ENCODE data around the gene C5orf63. TPM values are rescaled to one million over a fixed set of nuclear protein-coding genes. Genes with fewer than 3 reads are reported as not detected.

The C5orf63 gene
- total RNA-seq, 2 donors from 2014 or later = 5.2 to 5.6 TPM

- Mint-ChIP-seq H3K4me1 (peaks cover 5% of the 10 kb centered on the region), H3K27me3 (peaks cover 21% of the 10 kb centered on the region), H3K4me3 (no peak overlapping the region), H3K36me3 (ENCODE audit: low read depth) (no peaks in the 10 kb centered on the region), H3K27ac (no peak overlapping the region)
- DNase-seq (no peak), ATAC-seq (no peak)
- no peaks in the 10 kb centered on the region for H3K9me3 ChIP-seq (ENCODE audit: control insufficient read depth, low read length, poor library complexity, severe bottlenecking)
Measured at GRCh38 chr5:127088251-127088650, 14.9 kb upstream of the C5orf63 start.

- H3K27ac Mint-ChIP-seq = no peak overlapping the region
- H3K27me3 Mint-ChIP-seq = peaks cover 21% of the 10 kb centered on the region
- no peak for DNase-seq
- H3K36me3 Mint-ChIP-seq (ENCODE audit: low read depth) = no peaks in the 10 kb centered on the region
- ATAC-seq = no peak
- no peaks in the 10 kb centered on the region for H3K9me3 ChIP-seq (ENCODE audit: control insufficient read depth, low read length, poor library complexity, severe bottlenecking)
- no peak overlapping the region for H3K4me3 Mint-ChIP-seq
- peaks cover 5% of the 10 kb centered on the region for H3K4me1 Mint-ChIP-seq
Measured at GRCh38 chr5:127086589-127086988, 13.3 kb upstream of the C5orf63 start.

GRCh38 chr5:127085796-127086195, 12.5 kb upstream of the C5orf63 start:
- ATAC-seq (no peak), DNase-seq (no peak)
- peaks cover 18% of the 10 kb centered on the region for H3K27me3 Mint-ChIP-seq
- H3K4me3 Mint-ChIP-seq = no peak overlapping the region
- peaks cover 5% of the 10 kb centered on the region for H3K4me1 Mint-ChIP-seq
- H3K27ac Mint-ChIP-seq = no peak overlapping the region
- H3K9me3 ChIP-seq (ENCODE audit: control insufficient read depth, low read length, poor library complexity, severe bottlenecking) = no peaks in the 10 kb centered on the region
- H3K36me3 Mint-ChIP-seq (ENCODE audit: low read depth) = no peaks in the 10 kb centered on the region

GRCh38 chr5:127085371-127085770, 12.1 kb upstream of the C5orf63 start:
- no peaks in the 10 kb centered on the region for H3K9me3 ChIP-seq (ENCODE audit: control insufficient read depth, low read length, poor library complexity, severe bottlenecking)
- no peak for DNase-seq
- no peak overlapping the region for H3K27ac Mint-ChIP-seq
- no peak overlapping the region for H3K4me3 Mint-ChIP-seq
- ATAC-seq = no peak
- peaks cover 22% of the 10 kb centered on the region for H3K27me3 Mint-ChIP-seq
- peaks cover 5% of the 10 kb centered on the region for H3K4me1 Mint-ChIP-seq
- H3K36me3 Mint-ChIP-seq (ENCODE audit: low read depth) = no peaks in the 10 kb centered on the region

- DNase-seq (no peak), ATAC-seq (no peak)
Measured at GRCh38 chr5:127084656-127085055, 11.4 kb upstream of the C5orf63 start.

GRCh38 chr5:127083711-127084110, 10.4 kb upstream of the C5orf63 start:
- H3K36me3 Mint-ChIP-seq (ENCODE audit: low read depth) = no peaks in the 10 kb centered on the region
- no peaks in the 10 kb centered on the region for H3K9me3 ChIP-seq (ENCODE audit: control insufficient read depth, low read length, poor library complexity, severe bottlenecking)
- peaks cover 5% of the 10 kb centered on the region for H3K4me1 Mint-ChIP-seq
- no peak overlapping the region for H3K27ac Mint-ChIP-seq
- ATAC-seq (no peak), DNase-seq (no peak)
- peaks cover 30% of the 10 kb centered on the region for H3K27me3 Mint-ChIP-seq
- no peak overlapping the region for H3K4me3 Mint-ChIP-seq

More at GRCh38 chr5:127084656-127085055, 11.4 kb upstream of the C5orf63 start:
- Mint-ChIP-seq H3K27me3 (peaks cover 30% of the 10 kb centered on the region), H3K27ac (no peak overlapping the region), H3K36me3 (ENCODE audit: low read depth) (no peaks in the 10 kb centered on the region), H3K4me1 (peaks cover 8% of the 10 kb centered on the region), H3K4me3 (no peak overlapping the region)
- H3K9me3 ChIP-seq (ENCODE audit: control insufficient read depth, low read length, poor library complexity, severe bottlenecking) = no peaks in the 10 kb centered on the region

- H3K4me1 Mint-ChIP-seq = peaks cover 3% of the 10 kb centered on the region
- H3K36me3 Mint-ChIP-seq (ENCODE audit: low read depth) = no peaks in the 10 kb centered on the region
- no peak for DNase-seq
- no peak overlapping the region for H3K4me3 Mint-ChIP-seq
- H3K9me3 ChIP-seq (ENCODE audit: control insufficient read depth, low read length, poor library complexity, severe bottlenecking) = no peaks in the 10 kb centered on the region
- ATAC-seq = no peak
- peaks cover 17% of the 10 kb centered on the region for H3K27me3 Mint-ChIP-seq
- H3K27ac Mint-ChIP-seq = no peak overlapping the region
Measured at GRCh38 chr5:127079994-127080491, 6.7 kb upstream of the C5orf63 start.

- H3K36me3 Mint-ChIP-seq (ENCODE audit: low read depth) = peaks cover 2% of the 10 kb centered on the region
- H3K27me3 Mint-ChIP-seq = peaks cover 17% of the 10 kb centered on the region
- H3K9me3 ChIP-seq (ENCODE audit: control insufficient read depth, low read length, poor library complexity, severe bottlenecking) = no peaks in the 10 kb centered on the region
- ATAC-seq (no peak), DNase-seq (no peak)
- no peak overlapping the region for H3K27ac Mint-ChIP-seq
- H3K4me3 Mint-ChIP-seq = no peak overlapping the region
- peaks cover 14% of the 10 kb centered on the region for H3K4me1 Mint-ChIP-seq
Measured at GRCh38 chr5:127077366-127077765, 4.1 kb upstream of the C5orf63 start.

- peaks cover 14% of the 10 kb centered on the region for H3K4me1 Mint-ChIP-seq
- no peaks in the 10 kb centered on the region for H3K9me3 ChIP-seq (ENCODE audit: control insufficient read depth, low read length, poor library complexity, severe bottlenecking)
- ATAC-seq (no peak), DNase-seq (no peak)
- H3K27ac Mint-ChIP-seq = no peak overlapping the region
- peaks cover 2% of the 10 kb centered on the region for H3K36me3 Mint-ChIP-seq (ENCODE audit: low read depth)
- H3K4me3 Mint-ChIP-seq = no peak overlapping the region
- peaks cover 17% of the 10 kb centered on the region for H3K27me3 Mint-ChIP-seq
Measured at GRCh38 chr5:127076315-127077129, 3.2 kb upstream of the C5orf63 start.

- no peaks in the 10 kb centered on the region for H3K9me3 ChIP-seq (ENCODE audit: control insufficient read depth, low read length, poor library complexity, severe bottlenecking)
- Mint-ChIP-seq H3K27ac (no peak overlapping the region), H3K4me3 (peak overlapping the region; percentile 93), H3K4me1 (peaks cover 12% of the 10 kb centered on the region), H3K36me3 (ENCODE audit: low read depth) (peaks cover 2% of the 10 kb centered on the region), H3K27me3 (no peaks in the 10 kb centered on the region)
- no peak for DNase-seq
- no peak for ATAC-seq
Measured at GRCh38 chr5:127074466-127074865, 1.2 kb upstream of the C5orf63 start.

GRCh38 chr5:127070243-127070642, 3.1 kb downstream of the C5orf63 start:
- H3K27ac Mint-ChIP-seq = no peak overlapping the region
- H3K4me3 Mint-ChIP-seq = no peak overlapping the region
- peaks cover 18% of the 10 kb centered on the region for H3K4me1 Mint-ChIP-seq
- ATAC-seq (no peak), DNase-seq (no peak)
- H3K36me3 Mint-ChIP-seq (ENCODE audit: low read depth) = peaks cover 2% of the 10 kb centered on the region
- H3K27me3 Mint-ChIP-seq = no peaks in the 10 kb centered on the region
- no peaks in the 10 kb centered on the region for H3K9me3 ChIP-seq (ENCODE audit: control insufficient read depth, low read length, poor library complexity, severe bottlenecking)

GRCh38 chr5:127068493-127069214, 4.6 kb downstream of the C5orf63 start:
- H3K27me3 Mint-ChIP-seq = no peaks in the 10 kb centered on the region
- H3K36me3 Mint-ChIP-seq (ENCODE audit: low read depth) = peaks cover 2% of the 10 kb centered on the region
- DNase-seq (no peak), ATAC-seq (no peak)
- H3K4me1 Mint-ChIP-seq = peaks cover 13% of the 10 kb centered on the region
- no peak overlapping the region for H3K27ac Mint-ChIP-seq
- H3K4me3 Mint-ChIP-seq = no peak overlapping the region
- no peaks in the 10 kb centered on the region for H3K9me3 ChIP-seq (ENCODE audit: control insufficient read depth, low read length, poor library complexity, severe bottlenecking)

GRCh38 chr5:127066721-127067120, 6.6 kb downstream of the C5orf63 start:
- Mint-ChIP-seq H3K36me3 (ENCODE audit: low read depth) (no peaks in the 10 kb centered on the region), H3K27ac (no peak overlapping the region), H3K4me1 (peaks cover 6% of the 10 kb centered on the region), H3K4me3 (no peak overlapping the region), H3K27me3 (no peaks in the 10 kb centered on the region)
- DNase-seq (no peak), ATAC-seq (no peak)
- no peaks in the 10 kb centered on the region for H3K9me3 ChIP-seq (ENCODE audit: control insufficient read depth, low read length, poor library complexity, severe bottlenecking)
